Cardiac fibroblast (primary cell): Measurements from ENCODE around the gene LHX4.

Experiments used
- DNase-seq, 2 donors: peaks; one replicate each; pipeline versions ENCODE4 v3.0.0 to v3.0.0-alpha.2; 2010; ENCODE audit warnings: low read depth in 2 of 2
- H3K4me3 ChIP-seq, 2 donors: replicated peaks in 1 of 2; 1 replicate in 1 of 2; 2 replicates in 1 of 2; pipeline ENCODE4 v1.5.1; 2011; ENCODE audit warnings: low read depth in 2 of 2, low read length in 2 of 2, mild to moderate bottlenecking in 2 of 2, moderate library complexity in 1 of 2
- CTCF ChIP-seq: IDR thresholded peaks from one replicate; pipeline ENCODE4 v1.5.1; 2011; ENCODE audit warnings: low read depth, mild to moderate bottlenecking, low read length, inconsistent platforms

LHX4 gene

GRCh38 chr1:180257028-180257386 lies 26.9 kb downstream of the LHX4 start:
- no peak for TF ChIP-seq CTCF
- DNase-seq = no peak
- H3K4me3 ChIP-seq = no peak overlapping the region

- no peak overlapping the region for H3K4me3 ChIP-seq
- TF ChIP-seq CTCF = no peak
- DNase-seq = no peak
Observed at GRCh38 chr1:180257486-180257885, 27.4 kb downstream of the LHX4 start.

GRCh38 chr1:180258290-180258689 lies 28.2 kb downstream of the LHX4 start:
- DNase-seq = no peak
- TF ChIP-seq CTCF = no peak
- H3K4me3 ChIP-seq = no peak overlapping the region

- H3K4me3 ChIP-seq = no peak overlapping the region
- no peak for DNase-seq
- TF ChIP-seq CTCF = no peak
Observed at GRCh38 chr1:180258935-180259334, 28.9 kb downstream of the LHX4 start.

GRCh38 chr1:180259431-180260338 lies 29.6 kb downstream of the LHX4 start:
- no peak for TF ChIP-seq CTCF
- no peak for DNase-seq
- H3K4me3 ChIP-seq = no peak overlapping the region

GRCh38 chr1:180260541-180260940 lies 30.5 kb downstream of the LHX4 start:
- H3K4me3 ChIP-seq = no peak overlapping the region
- TF ChIP-seq CTCF = no peak

More at GRCh38 chr1:180260541-180260940, 30.5 kb downstream of the LHX4 start:
- no peak for DNase-seq
